ENCODE data around the gene HRH3. TPM values are rescaled to one million over a fixed set of nuclear protein-coding genes. Genes with fewer than 3 reads are reported as not detected.

HRH3 gene
- total RNA-seq, 1 experiment from 2014 or later: not detected

DNA sequence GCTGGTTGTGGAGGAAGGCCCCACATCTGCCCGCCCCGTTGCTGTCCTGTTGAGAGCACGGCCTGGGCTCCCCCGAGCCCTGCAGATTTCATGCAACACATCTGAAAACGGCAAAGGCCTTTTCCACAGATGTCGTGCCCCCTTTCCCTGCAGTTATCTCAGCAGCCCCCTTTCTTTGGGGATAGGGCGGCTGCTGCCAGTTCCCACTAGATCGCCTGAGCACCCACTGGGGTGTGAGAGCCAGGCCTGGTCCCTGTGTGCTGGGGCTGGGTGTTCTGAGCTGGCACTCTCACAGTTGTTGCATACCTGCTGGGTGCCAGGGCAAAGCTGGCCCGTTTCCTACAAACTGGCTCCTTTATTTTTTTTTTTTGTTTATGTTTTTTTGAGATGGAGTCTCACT lies 49.5 kb downstream of the HRH3 start:
- no peak overlapping the region for H3K27ac ChIP-seq
- CTCF ChIA-PET: no interaction called here
- no TSS peak for BruUV-seq (replicated peaks)
- no peaks in the 10 kb centered on the region for H3K9me3 ChIP-seq (ENCODE audit: insufficient read depth, low read depth)
- no peak overlapping the region for H3K4me2 ChIP-seq
- H3K4me3 ChIP-seq: no peak overlapping the region
- H3K79me2 ChIP-seq (ENCODE audit: low read depth): no peaks in the 10 kb centered on the region
- intact Hi-C loops (cut with micrococcal nuclease; ENCODE audit: unreplicated experiment): no loop called here
- no peak overlapping the region for H2AFZ ChIP-seq
- no peaks in the 10 kb centered on the region for H3K4me1 ChIP-seq (replicated peaks; ENCODE audit: insufficient read depth)
- H3K36me3 ChIP-seq (ENCODE audit: low read depth): no peaks in the 10 kb centered on the region
- peaks cover 4% of the 10 kb centered on the region for H3F3A ChIP-seq (ENCODE audit: insufficient read depth, low read depth)
- no peaks in the 10 kb centered on the region; the same call in 1 of the 2 replicates for H4K20me1 ChIP-seq (ENCODE audit: insufficient read depth)
- TF ChIP-seq EZH2 (IDR thresholded peaks at IDR 0.05; ENCODE audit: low read depth) (no peak), CTCF (conservative IDR thresholded peaks at IDR 0.05) (no peak)
- DNase-seq: no peak
- H3K27me3 ChIP-seq (ENCODE audit: insufficient read depth, low read depth): no peaks in the 10 kb centered on the region
- POLR2A ChIA-PET (ENCODE audit: unreplicated experiment): no interaction called here
- no peaks in the 10 kb centered on the region for H3K9me2 ChIP-seq (ENCODE audit: insufficient read depth)

- TF ChIP-seq CTCF (conservative IDR thresholded peaks at IDR 0.05) (no peak), EZH2 (IDR thresholded peaks at IDR 0.05; ENCODE audit: low read depth) (no peak)
- Histone ChIP-seq H2AFZ (no peak overlapping the region), H3K4me2 (no peak overlapping the region), H3K27me3 (ENCODE audit: insufficient read depth, low read depth) (no peaks in the 10 kb centered on the region), H3K79me2 (ENCODE audit: low read depth) (no peaks in the 10 kb centered on the region), H3F3A (ENCODE audit: insufficient read depth, low read depth) (peaks cover 4% of the 10 kb centered on the region), H3K27ac (no peak overlapping the region), H3K9me2 (ENCODE audit: insufficient read depth) (no peaks in the 10 kb centered on the region), H3K9me3 (ENCODE audit: insufficient read depth, low read depth) (no peaks in the 10 kb centered on the region), H4K20me1 (ENCODE audit: insufficient read depth) (no peaks in the 10 kb centered on the region; the same call in 1 of the 2 replicates), H3K36me3 (ENCODE audit: low read depth) (no peaks in the 10 kb centered on the region), H3K4me1 (replicated peaks; ENCODE audit: insufficient read depth) (no peaks in the 10 kb centered on the region), H3K4me3 (no peak overlapping the region)
- BruUV-seq (replicated peaks): no TSS peak
- intact Hi-C loops (cut with micrococcal nuclease; ENCODE audit: unreplicated experiment): no loop called here
- CTCF ChIA-PET: no interaction called here
- POLR2A ChIA-PET (ENCODE audit: unreplicated experiment): no interaction called here
- no peak for DNase-seq
These were observed 51.1 kb downstream of the HRH3 start for GRCh38 chr20:62168890-62169435.

DNA sequence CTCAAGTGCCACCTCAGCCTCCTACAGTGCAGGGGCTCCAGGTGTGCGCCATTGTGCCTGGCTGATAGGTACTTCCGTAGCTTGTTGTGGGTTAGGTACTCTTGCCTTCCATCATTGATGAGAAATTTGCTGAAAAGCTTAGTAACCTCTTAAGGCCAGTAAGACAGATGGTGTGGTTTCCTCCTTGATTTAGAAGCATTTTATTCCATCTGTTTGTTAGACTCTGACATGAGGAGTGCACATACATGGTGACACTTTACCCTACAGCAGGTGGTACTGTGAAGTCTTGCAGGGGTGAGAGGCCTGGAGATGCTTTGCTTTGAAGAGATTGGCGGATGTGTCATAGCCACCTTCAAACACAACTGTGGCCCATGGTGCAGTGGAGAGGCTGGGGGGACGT lies 52.0 kb downstream of the HRH3 start:
- no peaks in the 10 kb centered on the region for H3K9me2 ChIP-seq (ENCODE audit: insufficient read depth)
- no peak overlapping the region for H3K4me2 ChIP-seq
- no peaks in the 10 kb centered on the region for H3K27me3 ChIP-seq (ENCODE audit: insufficient read depth, low read depth)
- H3F3A ChIP-seq (ENCODE audit: insufficient read depth, low read depth): peaks cover 4% of the 10 kb centered on the region
- ChIA-PET CTCF (no interaction called here), POLR2A (ENCODE audit: unreplicated experiment) (no interaction called here)
- no peaks in the 10 kb centered on the region for H3K36me3 ChIP-seq (ENCODE audit: low read depth)
- no peak overlapping the region for H3K4me3 ChIP-seq
- TF ChIP-seq CTCF (conservative IDR thresholded peaks at IDR 0.05): no peak
- H3K27ac ChIP-seq: no peak overlapping the region
- intact Hi-C loops (cut with micrococcal nuclease; ENCODE audit: unreplicated experiment): no loop called here
- no peaks in the 10 kb centered on the region for H3K4me1 ChIP-seq (replicated peaks; ENCODE audit: insufficient read depth)
- no peaks in the 10 kb centered on the region for H3K9me3 ChIP-seq (ENCODE audit: insufficient read depth, low read depth)
- no peak for DNase-seq
- no peak overlapping the region for H2AFZ ChIP-seq
- peaks cover under 1% of the 10 kb centered on the region; the same call in 1 of the 2 replicates for H4K20me1 ChIP-seq (ENCODE audit: insufficient read depth)
- BruUV-seq (replicated peaks): no TSS peak
- no peaks in the 10 kb centered on the region for H3K79me2 ChIP-seq (ENCODE audit: low read depth)
